Measurements from ENCODE around the gene RHBDF2. TPM values are rescaled to one million over a fixed set of nuclear protein-coding genes. Genes with fewer than 3 reads are reported as not detected.
A peak's percentile ranks its signal among the peaks of the same experiment; 100 is the strongest.

RHBDF2 gene
- total and polyA plus RNA-seq, 12 donors: 6.5 to 33.1 (median 9.8) TPM

- H3K27me3 ChIP-seq: peaks cover 0 to 50% (median 0%) of the 10 kb centered on the region in 7 donors
- no peaks in the 10 kb centered on the region for H3K36me3 ChIP-seq
- WGBS, 2 donors: 22 to 24% methylated on average over 36 to 37 of the region's 37 CpGs
- DNase-seq (no peak), ATAC-seq (no peak)
- intact Hi-C loops (cut with DNase I): no loop called here
- no peaks in the 10 kb centered on the region for H3K9me3 ChIP-seq
- peak overlapping the region; percentile 23 to 64 (median 57) for H3K4me3 ChIP-seq
- H3K27ac ChIP-seq: peak overlapping the region; percentile 71 to 89 (median 84)
- H3K4me1 ChIP-seq: peaks cover 23 to 73% (median 41%) of the 10 kb centered on the region in 9 donors
- TF ChIP-seq CTCF (IDR thresholded peaks at IDR 0.05): no peak
Measured at GRCh38 chr17:76538281-76538931, 37.2 kb upstream of the RHBDF2 start.

GRCh38 chr17:76537578-76538280 is 36.5 kb upstream of the RHBDF2 start, which contains the start of gene CYGB:
Gene CYGB (minus strand): TSS chr17:76537709. CDS start chr17:76537542, 167 bp downstream.
- TF ChIP-seq CTCF (IDR thresholded peaks at IDR 0.05): no peak
- ATAC-seq (peak in 6 of 8 donors; percentile 6 to 56 (median 46)), DNase-seq (peak in 1 of 2 donors; percentile 78)
- intact Hi-C loops (cut with DNase I): no loop called here
- no peaks in the 10 kb centered on the region for H3K36me3 ChIP-seq
- no peaks in the 10 kb centered on the region for H3K9me3 ChIP-seq
- peak within 1 kb of the TSS; percentile 23 to 64 (median 57) for H3K4me3 ChIP-seq
- H3K27ac ChIP-seq: peak within 1 kb of the TSS; percentile 71 to 89 (median 84)
- H3K27me3 ChIP-seq: peaks cover 0 to 45% (median 0%) of the 10 kb centered on the region in 7 donors
- WGBS, 2 donors: 2 to 3% methylated on average over 93 to 94 of the region's 95 CpGs
- peaks cover 22 to 71% (median 35%) of the 10 kb centered on the region in 9 donors for H3K4me1 ChIP-seq

- intact Hi-C loops (cut with DNase I): no loop called here
- peak in 1 of 2 donors; percentile 68 for DNase-seq
- peaks cover 22 to 75% (median 37%) of the 10 kb centered on the region in 9 donors for H3K4me1 ChIP-seq
Measured at GRCh38 chr17:76537288-76537577, 36.0 kb upstream of the RHBDF2 start.

More at GRCh38 chr17:76537288-76537577, 36.0 kb upstream of the RHBDF2 start:
- H3K27ac ChIP-seq: peak overlapping the region; percentile 71 to 89 (median 79)
- no peaks in the 10 kb centered on the region for H3K36me3 ChIP-seq
- no peak for ATAC-seq
- peaks cover 0 to 45% (median 0%) of the 10 kb centered on the region in 7 donors for H3K27me3 ChIP-seq
- 1 to 5% methylated on average over 12 to 26 of the region's 26 CpGs for WGBS, 2 donors
- TF ChIP-seq CTCF (IDR thresholded peaks at IDR 0.05): no peak
- H3K4me3 ChIP-seq: peak overlapping the region; percentile 20 to 64 (median 57)
- no peaks in the 10 kb centered on the region for H3K9me3 ChIP-seq
